ENCODE data around the gene ORC2.

DNA sequence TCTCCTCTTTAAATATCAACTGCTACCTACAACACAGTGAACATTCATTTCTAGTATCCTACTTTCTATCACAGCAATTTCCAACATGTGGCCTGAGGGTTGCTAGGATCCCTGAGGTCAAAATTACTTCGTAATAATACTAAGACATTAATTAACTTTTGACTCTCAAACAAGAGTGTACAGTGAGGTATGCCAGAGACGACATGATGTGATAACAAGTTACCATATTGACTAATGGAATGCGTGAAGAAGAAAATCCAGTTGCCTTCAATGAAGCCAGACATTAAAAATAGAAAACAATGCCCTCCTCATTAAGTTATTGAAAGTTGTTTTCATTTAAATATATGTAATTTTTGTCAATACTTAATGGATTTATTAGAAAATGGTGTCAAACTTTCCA, 13.1 kb downstream of the ORC2 start:
- TF ChIP-seq, protein P1, sequence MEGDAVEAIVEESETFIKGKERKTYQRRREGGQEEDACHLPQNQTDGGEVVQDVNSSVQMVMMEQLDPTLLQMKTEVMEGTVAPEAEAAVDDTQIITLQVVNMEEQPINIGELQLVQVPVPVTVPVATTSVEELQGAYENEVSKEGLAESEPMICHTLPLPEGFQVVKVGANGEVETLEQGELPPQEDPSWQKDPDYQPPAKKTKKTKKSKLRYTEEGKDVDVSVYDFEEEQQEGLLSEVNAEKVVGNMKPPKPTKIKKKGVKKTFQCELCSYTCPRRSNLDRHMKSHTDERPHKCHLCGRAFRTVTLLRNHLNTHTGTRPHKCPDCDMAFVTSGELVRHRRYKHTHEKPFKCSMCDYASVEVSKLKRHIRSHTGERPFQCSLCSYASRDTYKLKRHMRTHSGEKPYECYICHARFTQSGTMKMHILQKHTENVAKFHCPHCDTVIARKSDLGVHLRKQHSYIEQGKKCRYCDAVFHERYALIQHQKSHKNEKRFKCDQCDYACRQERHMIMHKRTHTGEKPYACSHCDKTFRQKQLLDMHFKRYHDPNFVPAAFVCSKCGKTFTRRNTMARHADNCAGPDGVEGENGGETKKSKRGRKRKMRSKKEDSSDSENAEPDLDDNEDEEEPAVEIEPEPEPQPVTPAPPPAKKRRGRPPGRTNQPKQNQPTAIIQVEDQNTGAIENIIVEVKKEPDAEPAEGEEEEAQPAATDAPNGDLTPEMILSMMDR (IDR thresholded peaks at IDR 0.05): no peak
- no peak for TF ChIP-seq POLR2A (IDR thresholded peaks at IDR 0.05)
